ENCODE measurements around the gene SEPHS2.
"Not testable (repeated sequence)": the region's sequence is repeated elsewhere in the genome, so short reads cannot be mapped to it uniquely, and the experiment has no call there.

Gene SEPHS2

GRCh38 chr16:30470170-30470512 lies 24.5 kb upstream of the SEPHS2 start:
- DNase-seq (ENCODE audit: low read depth in 3 of 3, low spot score in 1 of 3) = no peak

GRCh38 chr16:30464078-30464477 lies 18.4 kb upstream of the SEPHS2 start:
- DNase-seq (ENCODE audit: low read depth in 3 of 3, low spot score in 1 of 3) = no peak

GRCh38 chr16:30461426-30461825 lies 15.8 kb upstream of the SEPHS2 start:
- DNase-seq (ENCODE audit: low read depth in 3 of 3, low spot score in 1 of 3) = not testable (repeated sequence)

- no peak for DNase-seq (ENCODE audit: low read depth in 3 of 3, low spot score in 1 of 3)
Observed at GRCh38 chr16:30459456-30459855, 13.8 kb upstream of the SEPHS2 start.

- peak; percentile 52 to 63 (median 54) for DNase-seq (ENCODE audit: low read depth in 3 of 3, low spot score in 1 of 3)
Observed at GRCh38 chr16:30458561-30459394, 13.1 kb upstream of the SEPHS2 start.

GRCh38 chr16:30457743-30458560 lies 12.3 kb upstream of the SEPHS2 start:
- DNase-seq (ENCODE audit: low read depth in 3 of 3, low spot score in 1 of 3) = no peak

DNA sequence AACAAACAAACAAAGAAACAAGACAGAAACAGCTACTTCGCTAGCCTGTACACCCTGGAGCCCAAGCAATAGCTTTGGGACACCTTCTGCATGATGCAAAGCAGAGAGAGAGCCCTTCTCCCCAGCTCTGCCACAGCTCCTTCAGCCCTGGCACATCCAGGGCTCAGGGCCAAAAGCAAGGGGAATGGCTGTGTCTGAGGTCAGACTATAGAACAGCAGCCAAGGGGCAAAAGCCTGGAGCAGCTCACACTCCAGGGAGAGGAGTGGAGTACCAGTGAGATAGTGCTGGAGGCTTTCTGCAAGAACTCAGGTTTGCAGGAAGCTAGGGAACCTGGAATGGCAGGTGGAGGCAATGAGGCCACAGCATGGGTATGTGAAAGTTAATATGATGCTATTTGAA lies 11.6 kb upstream of the SEPHS2 start:
- no peak for DNase-seq (ENCODE audit: low read depth in 3 of 3, low spot score in 1 of 3)

- no peak for DNase-seq (ENCODE audit: low read depth in 3 of 3, low spot score in 1 of 3)
Observed at GRCh38 chr16:30456302-30456701, 10.6 kb upstream of the SEPHS2 start.

DNA sequence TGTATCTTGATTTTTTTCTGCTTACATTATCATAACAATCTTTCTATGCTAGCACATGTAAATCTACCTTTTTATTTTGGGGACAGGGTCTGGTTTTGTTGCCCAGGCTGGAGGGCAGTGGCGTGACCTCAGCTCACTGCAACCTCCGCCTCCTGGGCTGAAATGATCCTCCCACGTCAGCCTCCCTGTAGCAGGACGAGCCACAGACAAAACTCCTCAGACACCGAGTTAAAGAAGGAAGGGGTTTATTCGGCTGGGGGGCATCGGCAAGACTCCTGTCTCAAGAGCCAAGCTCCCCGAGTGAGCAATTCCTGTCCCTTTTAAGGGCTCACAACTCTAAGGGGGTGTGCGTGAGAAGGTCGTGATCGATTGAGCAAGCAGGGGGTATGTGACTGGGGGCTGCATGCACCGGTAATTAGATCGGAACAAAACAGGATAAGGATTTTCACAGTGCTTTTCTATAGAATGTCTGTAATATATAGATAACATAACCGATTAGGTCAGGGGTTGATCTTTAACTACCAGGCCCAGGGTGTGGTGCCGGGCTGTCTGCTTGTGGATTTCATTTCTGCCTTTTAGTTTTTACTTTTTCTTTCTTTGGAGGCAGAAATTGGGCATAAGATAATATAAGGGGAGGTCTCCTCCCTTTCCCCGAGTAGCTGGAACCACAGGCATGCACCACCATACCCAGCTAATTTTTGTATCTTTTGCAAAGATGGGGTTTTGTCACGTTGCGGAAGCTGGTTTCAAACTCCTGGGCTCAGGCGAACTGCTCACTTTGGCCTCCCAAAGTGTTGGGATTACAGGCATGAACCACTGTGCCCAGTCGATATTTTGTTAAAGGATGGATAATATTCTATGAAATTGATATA lies 7.3 kb upstream of the SEPHS2 start:
- not testable (repeated sequence) for DNase-seq (ENCODE audit: low read depth in 3 of 3, low spot score in 1 of 3)

- no peak for DNase-seq (ENCODE audit: low read depth in 3 of 3, low spot score in 1 of 3)
Observed at GRCh38 chr16:30449116-30449435, 3.4 kb upstream of the SEPHS2 start.

DNA sequence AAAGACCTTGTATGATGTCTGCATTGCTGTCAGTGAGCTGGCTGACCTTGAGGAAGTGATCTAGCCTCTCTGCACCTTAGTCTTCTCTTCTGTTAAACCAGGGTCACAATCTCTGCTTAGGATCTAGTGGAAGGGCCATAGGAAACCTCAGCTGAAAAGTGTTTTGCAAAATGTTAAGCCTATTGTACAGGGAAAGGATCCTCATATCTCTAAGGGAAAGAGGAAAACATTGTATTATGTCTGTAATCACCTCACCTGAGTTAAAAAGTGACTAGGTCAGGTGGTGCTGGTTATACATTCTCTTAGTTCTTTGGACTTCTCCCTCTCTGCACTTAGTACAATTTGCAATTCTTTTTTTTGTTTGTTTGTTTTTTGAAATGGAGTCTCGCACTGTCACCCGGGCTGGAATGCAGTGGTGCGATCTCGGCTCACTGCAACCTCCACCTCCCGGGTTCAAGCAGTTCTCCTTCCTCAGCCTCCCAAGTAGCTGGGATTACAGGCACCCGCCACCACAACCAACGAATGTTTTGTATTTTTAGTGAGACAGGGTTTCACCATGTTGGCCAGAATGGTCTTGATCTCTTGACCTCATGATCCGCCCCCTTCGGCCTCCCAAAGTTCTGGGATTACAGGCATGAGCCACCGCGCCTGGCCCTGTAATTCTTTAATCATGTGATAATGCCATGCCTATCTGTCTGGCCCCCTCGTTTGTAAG lies 2.0 kb upstream of the SEPHS2 start:
- no peak for DNase-seq (ENCODE audit: low read depth in 3 of 3, low spot score in 1 of 3)

- DNase-seq (ENCODE audit: low read depth in 3 of 3, low spot score in 1 of 3) = no peak
Observed at GRCh38 chr16:30446203-30446595, 525 bp upstream of the SEPHS2 start.

DNA sequence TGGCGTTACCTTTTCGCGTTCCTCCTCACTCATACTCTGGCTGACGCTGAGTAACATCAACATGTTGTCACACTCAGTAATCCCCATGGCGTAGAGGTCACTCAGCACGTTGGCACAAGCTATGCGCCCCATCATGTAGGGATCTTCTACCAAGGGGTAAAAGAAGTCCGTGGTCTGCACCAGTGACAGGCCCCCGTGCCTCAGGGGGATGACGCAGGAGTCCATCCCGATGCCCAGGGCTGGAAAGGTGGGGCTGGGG lies 596 bp downstream of the SEPHS2 start:
- DNase-seq (ENCODE audit: low read depth in 3 of 3, low spot score in 1 of 3) = no peak

GRCh38 chr16:30444231-30445148 lies 1.2 kb downstream of the SEPHS2 start:
- no peak for DNase-seq (ENCODE audit: low read depth in 3 of 3, low spot score in 1 of 3)

DNA sequence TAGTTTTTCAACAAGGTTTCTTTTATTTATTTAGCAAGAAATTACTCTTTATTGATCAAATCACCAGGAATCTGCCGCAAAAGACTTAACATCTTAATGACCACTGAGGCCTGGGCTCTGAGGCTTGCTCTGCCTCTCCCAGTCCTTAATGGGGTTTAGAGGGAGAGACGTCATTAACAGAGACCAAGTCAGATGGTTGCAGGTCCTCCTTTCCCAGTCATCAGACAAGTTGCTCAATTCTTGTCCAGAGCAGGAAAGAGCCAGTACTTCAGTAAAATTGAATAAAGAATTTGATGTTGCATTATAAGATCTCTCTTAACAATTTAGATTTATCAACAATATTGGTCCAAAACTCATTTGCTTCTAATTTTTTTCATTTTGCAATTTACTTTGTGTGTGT lies 2.0 kb downstream of the SEPHS2 start:
- no peak for DNase-seq (ENCODE audit: low read depth in 3 of 3, low spot score in 1 of 3)

DNA sequence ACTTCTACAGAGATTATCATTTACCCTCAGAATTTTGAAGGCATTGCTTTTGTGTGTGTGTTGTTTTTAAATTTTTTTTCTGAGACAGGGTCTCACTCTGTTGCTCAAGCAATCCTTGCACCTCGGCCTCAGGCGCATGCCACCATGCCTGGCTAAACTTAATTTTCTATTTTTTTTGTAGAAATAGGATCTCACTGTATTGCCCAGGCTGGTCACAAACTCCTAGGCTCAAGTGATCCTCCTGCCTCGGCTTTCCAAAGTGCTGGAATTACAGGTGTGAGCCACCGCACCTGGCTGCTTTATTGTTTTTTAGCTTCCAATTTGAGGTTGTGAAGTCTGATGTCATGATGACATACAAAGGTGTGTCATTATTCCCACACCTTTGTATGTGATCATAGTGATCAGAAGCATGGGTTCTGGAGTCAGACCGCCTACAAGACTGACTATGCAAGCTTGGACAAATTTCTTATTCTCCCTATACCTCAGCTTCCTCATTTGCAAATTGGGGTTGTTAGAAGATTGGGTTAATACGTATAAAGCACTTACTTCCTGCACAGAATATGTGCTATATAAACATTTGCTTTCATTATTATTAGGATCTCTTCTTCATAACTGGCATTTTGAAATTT lies 5.8 kb downstream of the SEPHS2 start:
- no peak for DNase-seq (ENCODE audit: low read depth in 3 of 3, low spot score in 1 of 3)

DNA sequence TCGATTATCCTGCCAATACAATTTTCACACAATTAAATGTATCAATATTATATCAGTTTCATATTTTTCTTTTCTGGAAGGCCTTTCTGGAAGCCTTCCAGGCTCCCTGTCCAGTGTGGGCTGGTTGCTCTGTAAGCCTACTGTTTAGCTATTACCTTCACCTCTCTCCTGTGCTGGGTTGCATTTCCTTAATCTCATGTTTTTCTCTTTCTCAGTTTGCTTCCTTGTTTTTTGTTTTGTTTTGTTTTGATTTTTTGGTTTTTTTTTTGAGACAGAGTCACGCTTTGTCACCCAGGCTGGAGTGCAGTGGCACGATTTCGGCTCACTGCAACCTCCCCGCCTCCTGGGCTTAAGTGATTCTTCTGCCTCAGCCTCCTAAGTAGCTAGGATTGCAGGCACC lies 6.8 kb downstream of the SEPHS2 start:
- no peak for DNase-seq (ENCODE audit: low read depth in 3 of 3, low spot score in 1 of 3)

- no peak for DNase-seq (ENCODE audit: low read depth in 3 of 3, low spot score in 1 of 3)
Observed at GRCh38 chr16:30437511-30438046, 8.1 kb downstream of the SEPHS2 start.

DNA sequence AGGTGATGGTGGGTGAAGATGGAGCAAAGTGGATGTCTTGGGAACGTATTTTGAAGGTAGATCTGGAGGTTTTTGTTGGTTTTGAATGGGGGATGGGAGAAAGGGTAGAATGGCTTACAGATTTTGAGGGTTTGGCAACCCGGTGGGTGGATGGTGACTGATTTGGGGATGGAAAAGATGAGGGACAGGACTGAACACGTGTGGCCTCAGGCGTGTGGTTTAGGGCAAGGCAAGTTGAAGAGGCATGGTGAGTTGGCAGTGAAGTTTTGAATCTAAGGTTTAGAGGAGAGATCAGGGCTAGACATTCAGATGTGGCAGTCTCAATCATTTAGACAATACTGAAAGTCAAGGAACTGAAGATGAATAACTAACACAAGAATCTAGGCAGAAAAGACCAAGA lies 10.8 kb downstream of the SEPHS2 start:
- DNase-seq (ENCODE audit: low read depth in 3 of 3, low spot score in 1 of 3) = no peak
